Measurements from ENCODE around the gene MYMK.

MYMK gene

GRCh38 chr9:133470427-133470924 is 54.3 kb downstream of the MYMK start:
- Histone ChIP-seq H3K4me1 (peaks cover 6% of the 10 kb centered on the region), H3K9me3 (ENCODE audit: control insufficient read depth, low read length) (no peaks in the 10 kb centered on the region), H3K79me2 (no peaks in the 10 kb centered on the region), H2AFZ (no peak overlapping the region), H3K27me3 (ENCODE audit: control insufficient read depth, insufficient read depth, low read length) (no peaks in the 10 kb centered on the region), H3K4me2 (ENCODE audit: low read length) (no peak overlapping the region), H3K36me3 (ENCODE audit: control insufficient read depth, insufficient read depth, low read length) (no peaks in the 10 kb centered on the region), H3K27ac (no peak overlapping the region), H3K4me3 (ENCODE audit: low read depth, low read length) (no peak overlapping the region), H3K9ac (no peak overlapping the region)
- no peak for TF ChIP-seq CTCF (IDR thresholded peaks at IDR 0.05)

- no peak for TF ChIP-seq CTCF (IDR thresholded peaks at IDR 0.05)
- no peak overlapping the region for H2AFZ ChIP-seq
- H3K27ac ChIP-seq: no peak overlapping the region
- H3K4me2 ChIP-seq (ENCODE audit: low read length): no peak overlapping the region
- no peaks in the 10 kb centered on the region for H3K27me3 ChIP-seq (ENCODE audit: control insufficient read depth, insufficient read depth, low read length)
- H3K4me3 ChIP-seq (ENCODE audit: low read depth, low read length): no peak overlapping the region
- no peaks in the 10 kb centered on the region for H3K9me3 ChIP-seq (ENCODE audit: control insufficient read depth, low read length)
- no peaks in the 10 kb centered on the region for H3K36me3 ChIP-seq (ENCODE audit: control insufficient read depth, insufficient read depth, low read length)
- no peaks in the 10 kb centered on the region for H3K79me2 ChIP-seq
- no peak overlapping the region for H3K9ac ChIP-seq
- peaks cover 9% of the 10 kb centered on the region for H3K4me1 ChIP-seq
These were observed 55.9 kb downstream of the MYMK start for GRCh38 chr9:133468777-133469421.

- no peak overlapping the region for H2AFZ ChIP-seq
- H3K9ac ChIP-seq: no peak overlapping the region
- H3K27me3 ChIP-seq (ENCODE audit: control insufficient read depth, insufficient read depth, low read length): no peaks in the 10 kb centered on the region
- no peak overlapping the region for H3K27ac ChIP-seq
- no peaks in the 10 kb centered on the region for H3K79me2 ChIP-seq
- TF ChIP-seq CTCF (IDR thresholded peaks at IDR 0.05): no peak
- no peaks in the 10 kb centered on the region for H3K36me3 ChIP-seq (ENCODE audit: control insufficient read depth, insufficient read depth, low read length)
- no peaks in the 10 kb centered on the region for H3K9me3 ChIP-seq (ENCODE audit: control insufficient read depth, low read length)
- H3K4me2 ChIP-seq (ENCODE audit: low read length): no peak overlapping the region
- peaks cover 11% of the 10 kb centered on the region for H3K4me1 ChIP-seq
- H3K4me3 ChIP-seq (ENCODE audit: low read depth, low read length): no peak overlapping the region
These were observed 56.4 kb downstream of the MYMK start for GRCh38 chr9:133468374-133468773.

- no peak overlapping the region for H3K27ac ChIP-seq
- H3K9ac ChIP-seq: no peak overlapping the region
- H3K36me3 ChIP-seq (ENCODE audit: control insufficient read depth, insufficient read depth, low read length): no peaks in the 10 kb centered on the region
- no peaks in the 10 kb centered on the region for H3K79me2 ChIP-seq
- peaks cover 22% of the 10 kb centered on the region for H3K4me1 ChIP-seq
- H2AFZ ChIP-seq: no peak overlapping the region
- no peaks in the 10 kb centered on the region for H3K9me3 ChIP-seq (ENCODE audit: control insufficient read depth, low read length)
- H3K27me3 ChIP-seq (ENCODE audit: control insufficient read depth, insufficient read depth, low read length): no peaks in the 10 kb centered on the region
- no peak overlapping the region for H3K4me3 ChIP-seq (ENCODE audit: low read depth, low read length)
- H3K4me2 ChIP-seq (ENCODE audit: low read length): no peak overlapping the region
- no peak for TF ChIP-seq CTCF (IDR thresholded peaks at IDR 0.05)
These were observed 57.7 kb downstream of the MYMK start for GRCh38 chr9:133467101-133467500.

- Histone ChIP-seq H3K27me3 (ENCODE audit: control insufficient read depth, insufficient read depth, low read length) (no peaks in the 10 kb centered on the region), H3K9me3 (ENCODE audit: control insufficient read depth, low read length) (no peaks in the 10 kb centered on the region), H3K27ac (no peak overlapping the region), H3K36me3 (ENCODE audit: control insufficient read depth, insufficient read depth, low read length) (no peaks in the 10 kb centered on the region), H3K4me2 (ENCODE audit: low read length) (no peak overlapping the region), H3K4me3 (ENCODE audit: low read depth, low read length) (no peak overlapping the region), H3K9ac (no peak overlapping the region), H2AFZ (no peak overlapping the region), H3K79me2 (no peaks in the 10 kb centered on the region), H3K4me1 (peaks cover 21% of the 10 kb centered on the region)
- TF ChIP-seq CTCF (IDR thresholded peaks at IDR 0.05): no peak
These were observed 58.8 kb downstream of the MYMK start for GRCh38 chr9:133465984-133466383.
